ENCODE data around the gene MED25. TPM values are rescaled to one million over a fixed set of nuclear protein-coding genes. Genes with fewer than 3 reads are reported as not detected.

MED25 gene
- total and polyA plus RNA-seq, 9 of the 15 experiments (the other 6 are each of a cell fraction or from before 2014, with no cell fraction given) = 4.1 to 93.9 (median 19.3) TPM

DNA sequence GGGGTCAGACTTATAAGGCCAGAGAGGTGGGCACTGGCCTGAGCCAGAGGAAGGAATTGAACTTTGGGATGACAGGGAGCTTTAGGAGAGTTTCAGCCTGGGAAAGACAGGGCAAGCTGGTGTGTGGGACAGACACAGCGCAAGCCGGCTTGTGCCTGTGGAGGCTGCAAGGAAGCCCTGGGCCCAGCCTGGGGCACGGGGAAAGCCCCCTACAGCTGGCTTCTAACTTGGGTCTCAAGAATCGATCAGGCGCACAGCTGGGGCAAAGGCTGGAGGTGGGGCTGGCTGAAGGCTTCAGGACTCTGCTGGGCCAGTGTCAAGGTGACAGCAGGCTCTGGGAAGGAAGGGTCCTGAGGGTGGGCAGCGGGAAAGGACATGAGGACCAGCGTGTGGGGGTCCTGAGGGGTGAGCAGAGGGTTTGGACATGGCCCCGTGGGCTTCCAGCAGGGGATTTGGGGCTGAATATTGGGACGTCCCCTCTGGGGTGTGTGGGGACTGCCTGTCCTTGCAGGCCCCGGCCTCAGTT, 35.8 kb downstream of the MED25 start:
- CTCF ChIA-PET (ENCODE audit: low intra/inter-chr PET ratio) = no interaction called here

DNA sequence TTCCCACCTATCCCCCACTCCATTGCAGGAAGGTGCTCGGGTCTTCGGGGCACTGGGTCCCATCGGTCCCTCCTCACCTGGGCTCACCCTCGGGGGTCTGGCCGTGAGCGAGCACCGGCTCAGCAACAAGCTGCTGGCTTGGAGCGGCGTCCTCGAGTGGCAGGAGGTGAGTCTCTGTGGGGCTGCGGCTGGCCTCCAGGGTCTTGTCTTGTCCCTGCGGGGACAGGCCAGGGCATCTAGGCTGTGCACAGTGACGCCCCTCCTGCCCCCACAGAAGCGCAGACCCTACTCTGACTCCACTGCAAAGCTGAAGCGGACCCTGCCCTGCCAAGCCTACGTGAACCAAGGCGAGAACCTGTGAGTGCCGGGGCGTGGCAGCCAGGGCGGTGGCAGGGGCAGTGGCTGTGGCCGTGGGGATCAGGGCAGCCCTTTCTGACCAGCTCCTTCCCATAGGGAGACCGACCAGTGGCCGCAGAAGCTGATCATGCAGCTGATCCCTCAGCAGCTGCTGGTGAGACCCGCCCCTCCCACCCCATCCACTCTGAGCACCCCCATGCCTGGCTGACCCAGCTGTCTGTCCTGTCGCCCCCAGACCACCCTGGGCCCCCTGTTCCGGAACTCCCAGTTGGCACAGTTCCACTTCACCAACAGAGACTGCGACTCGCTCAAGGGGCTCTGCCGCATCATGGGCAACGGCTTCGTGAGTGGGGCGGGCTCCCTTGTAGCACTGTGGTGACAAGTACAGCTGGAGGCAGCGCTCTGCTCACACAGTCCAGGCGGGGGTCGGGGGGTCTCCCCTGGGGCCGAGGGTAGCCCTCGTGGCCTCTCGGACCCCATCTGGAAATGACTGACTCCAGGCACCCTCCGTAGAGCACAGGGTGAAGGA, 36.5 kb downstream of the MED25 start:
- peaks cover 44% of the 10 kb centered on the region for H3K79me2 ChIP-seq (ENCODE audit: control insufficient read depth, insufficient read depth, low read length)
- POLR2A ChIA-PET = interaction anchor here (0.6 to 1.7 kb wide), 6 partner anchors 8 to 507 kb away, joined by 3 to 9 read pairs (median 4); no protein-coding TSS in a partner anchor
- H3K4me3 ChIP-seq = no peak overlapping the region
- peaks cover 69% of the 10 kb centered on the region for H3K36me3 ChIP-seq (ENCODE audit: control insufficient read depth, insufficient read depth, low read length)
- FAIRE-seq (no peak), DNase-seq (ENCODE audit: extremely low read depth in 1 of 4, low spot score in 3 of 4) (no peak), ATAC-seq (no peak)
- H3K9ac ChIP-seq (ENCODE audit: insufficient read depth in 1 of 2, low read depth in 2 of 2, low read length in 2 of 2) = peak overlapping the region in 1 of 2 experiments; percentile 73; a peak in 1 of 4 replicates
- no peaks in the 10 kb centered on the region for H3K27me3 ChIP-seq (ENCODE audit: control insufficient read depth in 2 of 2, insufficient read depth in 2 of 2, low read length in 2 of 2)
- H4K20me1 ChIP-seq (replicated peaks; ENCODE audit: control insufficient read depth, insufficient read depth, low read length) = peaks cover 27% of the 10 kb centered on the region
- H3K9me3 ChIP-seq (replicated peaks; ENCODE audit: control insufficient read depth, insufficient read depth, low read depth, low read length) = no peaks in the 10 kb centered on the region
- H3K27ac ChIP-seq (ENCODE audit: extremely low read depth, low read depth, low read length) = no peak overlapping the region
- intact Hi-C loops (cut with micrococcal nuclease) (no loop called here), in situ Hi-C loops (cut with MboI) (no loop called here)
- H3K9me1 ChIP-seq (ENCODE audit: control insufficient read depth, insufficient read depth, low read length) = peaks cover 8% of the 10 kb centered on the region
- TF ChIP-seq POLR2G (IDR thresholded peaks at IDR 0.05; ENCODE audit: low read depth, low read length) (peak; percentile 65), HMGN3 (IDR thresholded peaks at IDR 0.05; ENCODE audit: borderline replicate concordance, extremely low read depth, insufficient read length, low read depth, low read length) (peak; percentile 4), XRCC4 (IDR thresholded peaks at IDR 0.05; ENCODE audit: extremely low read depth, insufficient read depth, insufficient read length) (no peak), RBFOX2 (IDR thresholded peaks at IDR 0.05; ENCODE audit: low read depth, low read length) (peak; percentile 37; the same call in 1 of the 2 replicates), TAF15 (IDR thresholded peaks at IDR 0.05; ENCODE audit: low read depth, low read length) (0 out of 2 replicates have a peak, but pooled peaks have one; percentile 30)
- H2AFZ ChIP-seq (ENCODE audit: low read depth, low read length) = no peak overlapping the region
- H3K4me2 ChIP-seq (ENCODE audit: insufficient read depth, low read length) = no peak overlapping the region
- CTCF ChIA-PET (ENCODE audit: low intra/inter-chr PET ratio) = no interaction called here
- 95% methylated on average over 30 of the region's 39 CpGs for WGBS (ENCODE audit: insufficient coverage, low coverage, missing lambda C conversion rate)
- no TSS peak for BruUV-seq (replicated peaks)
- peaks cover 17 to 77% of the 10 kb centered on the region in 2 experiments for H3K4me1 ChIP-seq (replicated peaks in 1 of 2; ENCODE audit: control insufficient read depth in 2 of 2, insufficient read depth in 2 of 2, low read length in 2 of 2)

More for the DNA sequence above, 35.8 kb downstream of the MED25 start:
- Histone ChIP-seq H3K4me1 (replicated peaks in 1 of 2; ENCODE audit: control insufficient read depth in 2 of 2, insufficient read depth in 2 of 2, low read length in 2 of 2) (peaks cover 24 to 81% of the 10 kb centered on the region in 2 experiments), H3K27ac (ENCODE audit: extremely low read depth, low read depth, low read length) (no peak overlapping the region), H3K9me3 (replicated peaks; ENCODE audit: control insufficient read depth, insufficient read depth, low read depth, low read length) (0 out of 2 replicates have a peak, but pooled peaks cover 2% of the 10 kb centered on the region), H4K20me1 (replicated peaks; ENCODE audit: control insufficient read depth, insufficient read depth, low read length) (peaks cover 25% of the 10 kb centered on the region), H3K27me3 (ENCODE audit: control insufficient read depth in 2 of 2, insufficient read depth in 2 of 2, low read length in 2 of 2) (no peaks in the 10 kb centered on the region), H3K9me1 (ENCODE audit: control insufficient read depth, insufficient read depth, low read length) (peaks cover 8% of the 10 kb centered on the region), H2AFZ (ENCODE audit: low read depth, low read length) (no peak overlapping the region), H3K79me2 (ENCODE audit: control insufficient read depth, insufficient read depth, low read length) (peaks cover 51% of the 10 kb centered on the region), H3K4me2 (ENCODE audit: insufficient read depth, low read length) (no peak overlapping the region), H3K9ac (ENCODE audit: insufficient read depth in 1 of 2, low read depth in 2 of 2, low read length in 2 of 2) (peak overlapping the region in 1 of 2 experiments; percentile 73; a peak in 2 of 4 replicates), H3K36me3 (ENCODE audit: control insufficient read depth, insufficient read depth, low read length) (peaks cover 65% of the 10 kb centered on the region), H3K4me3 (no peak overlapping the region)
- FAIRE-seq (no peak), ATAC-seq (no peak), DNase-seq (ENCODE audit: extremely low read depth in 1 of 4, low spot score in 3 of 4) (no peak)
- TF ChIP-seq HEY1 (CRISPR knock-in tag; IDR thresholded peaks at IDR 0.05; ENCODE audit: borderline replicate concordance) (no peak), POLR2G (IDR thresholded peaks at IDR 0.05; ENCODE audit: low read depth, low read length) (peak; percentile 65; the same call in 1 of the 2 replicates)
- WGBS (ENCODE audit: insufficient coverage, low coverage, missing lambda C conversion rate) = 94% methylated on average over 9 of the region's 10 CpGs
- BruUV-seq (replicated peaks) = no TSS peak
- in situ Hi-C loops (cut with MboI) = no loop called here
- POLR2A ChIA-PET = interaction anchor here (0.6 to 1.7 kb wide), 6 partner anchors 9 to 508 kb away, joined by 3 to 9 read pairs (median 4); no protein-coding TSS in a partner anchor
- intact Hi-C loops (cut with micrococcal nuclease) = no loop called here

Measured in K562 (cell line).